HepG2 (cell line): Measurements from ENCODE around the gene LINS1. TPM values are rescaled to one million over a fixed set of nuclear protein-coding genes. Genes with fewer than 3 reads are reported as not detected.

Source experiments
- ATAC-seq: fragments of 200-7000 bp; cut with Tn5 transposase; 3 replicates; pipeline ENCODE4 v1.9.1; 2020; ENCODE audit warnings: mild to moderate bottlenecking, moderate library complexity
- BruUV-seq: library from RNA; stranded (reverse); fragments of 400-500 nt; replicated peaks from 2 replicates; lab custom pipeline; 2021; lab: Mats Ljungman, UMichigan
- CTCF ChIA-PET: fragments of 300-600 bp; formaldehyde crosslinking; extraction: SDS; loops from one replicate; lab custom pipeline; 2021; ENCODE audit warnings: low total read pairs, inconsistent platforms, low intra/inter-chr PET ratio; lab: Yijun Ruan, JAX
- POLR2A ChIA-PET: fragments of 350-600 bp; sonication (Branson Sonifier 250); formaldehyde crosslinking; loops from one replicate; lab custom pipeline; 2020; ENCODE audit warnings: antibody characterized with exemption, inconsistent platforms; lab: Yijun Ruan, JAX
- DNase-seq: peaks from one replicate; pipeline ENCODE4 v3.0.0-alpha.2; 2015; ENCODE audit warnings: low spot score
- FAIRE-seq: peaks from 3 replicates; lab custom pipeline; 2011; peaks lifted over from hg19 to GRCh38; lab: Jason Lieb, UNC
- H2AFZ ChIP-seq: one replicate; pipeline ENCODE4 v1.6.1; 2011; ENCODE audit warnings: low read length, inconsistent platforms
- H3K27ac ChIP-seq: fragments of 300-600 bp; 3 replicates; pipeline ENCODE4 v1.8.0; 2011; ENCODE audit warnings: mixed run types, mild to moderate bottlenecking, mixed read lengths, low read length, inconsistent platforms; ENCODE audit not compliant: insufficient read depth; ENCODE audit errors: extremely low read length
- H3K27me3 ChIP-seq, 2 experiments: fragments of 200-600 bp in 1 of 2; 2 replicates in 1 of 2; 3 replicates in 1 of 2; pipeline versions ENCODE4 v1.6.0 to v1.8.0; 2011; ENCODE audit warnings: low read length in 2 of 2, mild to moderate bottlenecking in 2 of 2, moderate library complexity in 2 of 2, inconsistent platforms in 1 of 2; ENCODE audit not compliant: insufficient read depth in 2 of 2, control insufficient read depth in 1 of 2
- H3K36me3 ChIP-seq, 2 experiments: fragments of 200-600 bp in 1 of 2; replicated peaks in 1 of 2; 2 replicates in 1 of 2; 3 replicates in 1 of 2; pipeline versions ENCODE4 v1.5.1 to v1.8.0; 2011; ENCODE audit warnings: low read length in 2 of 2, inconsistent platforms in 1 of 2; ENCODE audit not compliant: insufficient read depth in 2 of 2, control insufficient read depth in 1 of 2
- H3K4me1 ChIP-seq: 2 replicates; pipeline ENCODE4 v1.5.1; 2012; ENCODE audit warnings: low read length, inconsistent platforms; ENCODE audit not compliant: insufficient read depth
- H3K4me2 ChIP-seq: 2 replicates; pipeline ENCODE4 v1.6.0; 2011; ENCODE audit warnings: low read depth, low read length, inconsistent platforms
- H3K4me3 ChIP-seq, 3 experiments: fragments of 200-600 bp in 1 of 3; sonication (generic), shearing (Covaris generic) in 1 of 3; replicated peaks in 1 of 3; 2 replicates each; pipeline ENCODE4 v1.5.1; 2011 to 2016; ENCODE audit warnings: low read length in 3 of 3, inconsistent platforms in 2 of 3, low read depth in 2 of 3, mild to moderate bottlenecking in 2 of 3, control low read depth in 1 of 3, mixed read lengths in 1 of 3; ENCODE audit not compliant: insufficient read depth in 1 of 3
- H3K79me2 ChIP-seq: one replicate; pipeline ENCODE4 v1.6.1; 2011; ENCODE audit warnings: low read length, inconsistent platforms; ENCODE audit not compliant: insufficient read depth
- H3K9ac ChIP-seq: 2 replicates; pipeline ENCODE4 v1.6.0; 2011; ENCODE audit warnings: mild to moderate bottlenecking, low read depth, low read length, inconsistent platforms; ENCODE audit not compliant: insufficient read depth
- H3K9me3 ChIP-seq: 2 replicates; pipeline ENCODE4 v1.5.1; 2012; ENCODE audit warnings: mild to moderate bottlenecking, low read length
- H4K20me1 ChIP-seq: 2 replicates; pipeline ENCODE4 v1.6.0; 2011; ENCODE audit warnings: inconsistent platforms, mild to moderate bottlenecking, low read length, moderate library complexity; ENCODE audit not compliant: insufficient read depth
- ATAD3A ChIP-seq: sonication (generic); formaldehyde crosslinking; IDR thresholded peaks from 2 replicates; pipeline ENCODE4 v1.4.0; 2020; ENCODE audit warnings: missing genetic modification reagents
- KDM6A ChIP-seq: IDR thresholded peaks from 2 replicates; pipeline ENCODE4 v1.6.1; 2016; ENCODE audit warnings: low read depth
- TGIF2 ChIP-seq: IDR thresholded peaks from 2 replicates; pipeline ENCODE4 v1.6.1; 2016; ENCODE audit warnings: control low read depth, missing compliant biosample characterization
- ZFP36L2 ChIP-seq: sonication (generic); formaldehyde crosslinking; IDR thresholded peaks from 2 replicates; pipeline ENCODE4 v1.4.0; 2020; ENCODE audit warnings: missing genetic modification reagents
- ZNF816 ChIP-seq: sonication (generic); formaldehyde crosslinking; IDR thresholded peaks from 2 replicates; pipeline ENCODE4 v1.8.0; 2022; ENCODE audit warnings: missing genetic modification reagents, mild to moderate bottlenecking, borderline replicate concordance
- WGBS: methylation state at CpG from one replicate; pipeline ENCODE4 v1.1.6; 2017; ENCODE audit warnings: low lambda C conversion rate; 5-methylcytosine and 5-hydroxymethylcytosine counted together
- in situ Hi-C: cut with HindIII; loops from 2 replicates; pipeline ENCODE4 v1.10.0; 2017; ENCODE audit warnings: low pct_unique_long_range_greater_than_20kb; ENCODE audit not compliant: extremely low pct_ligation_motif_present
- intact Hi-C: fragments of 100-400 bp; cut with micrococcal nuclease; formaldehyde crosslinking; loops from one replicate; pipeline ENCODE4 v1.10.0; 2022; ENCODE audit not compliant: unreplicated experiment
- polyA plus RNA-seq, 8 experiments: library from polyadenylated mRNA; depleted of rRNA in 3 of 8; stranded (reverse) in 7 of 8; unstranded in 1 of 8; fragments of >200 nt; fragmentation: Illumina TruSeq in 4 of 8; extraction: Trizol in 4 of 8; gene quantifications; 2 replicates each; pipeline versions ENCODE4 v1.2.1 to v1.2.3, GENCODE V29; 2011 to 2016; ENCODE audit warnings: low read depth in 4 of 8, missing spikeins in 1 of 8, mixed read lengths in 1 of 8; ENCODE audit not compliant: insufficient read depth in 1 of 8
- total RNA-seq, 5 experiments: library from RNA; depleted of rRNA; stranded (reverse); fragments of >200 nt; fragmentation: Illumina TruSeq; extraction: Trizol; gene quantifications; 2 replicates each; pipeline ENCODE4 v1.2.3, GENCODE V29; 2016; ENCODE audit warnings: low read depth in 1 of 5
- TF ChIP-seq, protein P1 (sequence below): sonication (generic); formaldehyde crosslinking; IDR thresholded peaks from 2 replicates; pipeline ENCODE4 v1.5.0; 2020; ENCODE audit warnings: mild to moderate bottlenecking, missing genetic modification reagents
- TF ChIP-seq, protein P2 (sequence below): sonication (generic); formaldehyde crosslinking; IDR thresholded peaks from 2 replicates; pipeline ENCODE4 v1.4.0; 2020; ENCODE audit warnings: missing genetic modification reagents, borderline replicate concordance

LINS1 gene
- total and polyA plus RNA-seq, 2 of the 13 experiments (the other 11 are each of a cell fraction or from before 2014, with no cell fraction given), result 9.8 to 10.4 TPM

DNA sequence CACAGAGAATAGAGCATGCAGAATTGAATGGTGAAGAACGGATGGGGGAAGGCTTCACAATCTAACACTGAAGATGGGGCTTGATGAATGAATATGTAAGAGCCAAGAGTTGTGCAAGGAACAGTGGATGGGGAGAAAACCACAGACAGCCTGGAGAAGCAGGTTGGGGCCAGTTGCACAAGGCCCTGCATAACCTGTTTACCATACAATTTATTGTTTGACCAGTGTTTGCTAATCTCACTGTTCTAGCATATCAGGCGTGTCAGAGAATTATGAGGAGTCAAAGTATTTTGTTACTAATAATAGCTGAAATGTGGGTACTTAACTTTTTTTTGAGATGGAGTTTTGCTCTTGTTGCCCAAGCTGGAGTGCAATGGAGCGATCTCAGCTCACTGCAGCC is 36.4 kb downstream of the LINS1 start:
- peaks cover 19% of the 10 kb centered on the region for H3K4me1 ChIP-seq
- CTCF ChIA-PET, result no interaction called here
- TF ChIP-seq KDM6A, result no peak
- TF ChIP-seq, protein P1, sequence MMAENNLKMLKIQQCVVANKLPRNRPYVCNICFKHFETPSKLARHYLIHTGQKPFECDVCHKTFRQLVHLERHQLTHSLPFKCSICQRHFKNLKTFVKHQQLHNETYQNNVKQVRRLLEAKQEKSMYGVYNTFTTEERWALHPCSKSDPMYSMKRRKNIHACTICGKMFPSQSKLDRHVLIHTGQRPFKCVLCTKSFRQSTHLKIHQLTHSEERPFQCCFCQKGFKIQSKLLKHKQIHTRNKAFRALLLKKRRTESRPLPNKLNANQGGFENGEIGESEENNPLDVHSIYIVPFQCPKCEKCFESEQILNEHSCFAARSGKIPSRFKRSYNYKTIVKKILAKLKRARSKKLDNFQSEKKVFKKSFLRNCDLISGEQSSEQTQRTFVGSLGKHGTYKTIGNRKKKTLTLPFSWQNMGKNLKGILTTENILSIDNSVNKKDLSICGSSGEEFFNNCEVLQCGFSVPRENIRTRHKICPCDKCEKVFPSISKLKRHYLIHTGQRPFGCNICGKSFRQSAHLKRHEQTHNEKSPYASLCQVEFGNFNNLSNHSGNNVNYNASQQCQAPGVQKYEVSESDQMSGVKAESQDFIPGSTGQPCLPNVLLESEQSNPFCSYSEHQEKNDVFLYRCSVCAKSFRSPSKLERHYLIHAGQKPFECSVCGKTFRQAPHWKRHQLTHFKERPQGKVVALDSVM (CRISPR knock-in tag), result no peak
- no peak for TF ChIP-seq TGIF2
- TF ChIP-seq ZNF816 (CRISPR knock-in tag), result no peak
- TF ChIP-seq ATAD3A, result no peak
- TF ChIP-seq, protein P2, sequence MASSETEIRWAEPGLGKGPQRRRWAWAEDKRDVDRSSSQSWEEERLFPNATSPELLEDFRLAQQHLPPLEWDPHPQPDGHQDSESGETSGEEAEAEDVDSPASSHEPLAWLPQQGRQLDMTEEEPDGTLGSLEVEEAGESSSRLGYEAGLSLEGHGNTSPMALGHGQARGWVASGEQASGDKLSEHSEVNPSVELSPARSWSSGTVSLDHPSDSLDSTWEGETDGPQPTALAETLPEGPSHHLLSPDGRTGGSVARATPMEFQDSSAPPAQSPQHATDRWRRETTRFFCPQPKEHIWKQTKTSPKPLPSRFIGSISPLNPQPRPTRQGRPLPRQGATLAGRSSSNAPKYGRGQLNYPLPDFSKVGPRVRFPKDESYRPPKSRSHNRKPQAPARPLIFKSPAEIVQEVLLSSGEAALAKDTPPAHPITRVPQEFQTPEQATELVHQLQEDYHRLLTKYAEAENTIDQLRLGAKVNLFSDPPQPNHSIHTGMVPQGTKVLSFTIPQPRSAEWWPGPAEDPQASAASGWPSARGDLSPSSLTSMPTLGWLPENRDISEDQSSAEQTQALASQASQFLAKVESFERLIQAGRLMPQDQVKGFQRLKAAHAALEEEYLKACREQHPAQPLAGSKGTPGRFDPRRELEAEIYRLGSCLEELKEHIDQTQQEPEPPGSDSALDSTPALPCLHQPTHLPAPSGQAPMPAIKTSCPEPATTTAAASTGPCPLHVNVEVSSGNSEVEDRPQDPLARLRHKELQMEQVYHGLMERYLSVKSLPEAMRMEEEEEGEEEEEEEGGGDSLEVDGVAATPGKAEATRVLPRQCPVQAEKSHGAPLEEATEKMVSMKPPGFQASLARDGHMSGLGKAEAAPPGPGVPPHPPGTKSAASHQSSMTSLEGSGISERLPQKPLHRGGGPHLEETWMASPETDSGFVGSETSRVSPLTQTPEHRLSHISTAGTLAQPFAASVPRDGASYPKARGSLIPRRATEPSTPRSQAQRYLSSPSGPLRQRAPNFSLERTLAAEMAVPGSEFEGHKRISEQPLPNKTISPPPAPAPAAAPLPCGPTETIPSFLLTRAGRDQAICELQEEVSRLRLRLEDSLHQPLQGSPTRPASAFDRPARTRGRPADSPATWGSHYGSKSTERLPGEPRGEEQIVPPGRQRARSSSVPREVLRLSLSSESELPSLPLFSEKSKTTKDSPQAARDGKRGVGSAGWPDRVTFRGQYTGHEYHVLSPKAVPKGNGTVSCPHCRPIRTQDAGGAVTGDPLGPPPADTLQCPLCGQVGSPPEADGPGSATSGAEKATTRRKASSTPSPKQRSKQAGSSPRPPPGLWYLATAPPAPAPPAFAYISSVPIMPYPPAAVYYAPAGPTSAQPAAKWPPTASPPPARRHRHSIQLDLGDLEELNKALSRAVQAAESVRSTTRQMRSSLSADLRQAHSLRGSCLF (CRISPR knock-in tag), result no peak
- TF ChIP-seq ZFP36L2 (CRISPR knock-in tag), result no peak
- TF ChIP-seq, all 625 proteins: peak for 0
- H3K27me3 ChIP-seq, result no peaks in the 10 kb centered on the region
- no peak overlapping the region for H3K4me2 ChIP-seq
- intact Hi-C loops, result no loop called here
- 0 out of 5 replicates have a peak, but pooled peaks cover 0 to 11% of the 10 kb centered on the region in 2 experiments for H3K36me3 ChIP-seq
- 96% methylated on average over 3 of the region's 3 CpGs for WGBS
- H2AFZ ChIP-seq, result no peak overlapping the region
- no TSS peak for BruUV-seq
- no peaks in the 10 kb centered on the region for H3K79me2 ChIP-seq
- no peak for FAIRE-seq
- POLR2A ChIA-PET, result no interaction called here
- no peaks in the 10 kb centered on the region for H3K9me3 ChIP-seq
- no peaks in the 10 kb centered on the region for H4K20me1 ChIP-seq
- ATAC-seq, result no peak
- no peak overlapping the region for H3K4me3 ChIP-seq
- in situ Hi-C loops, result no loop called here
- no peak overlapping the region for H3K9ac ChIP-seq
- no peak overlapping the region for H3K27ac ChIP-seq
- no peak for DNase-seq
